K562 (cell line): ENCODE data around the gene TLE7. TPM values are rescaled to one million over a fixed set of nuclear protein-coding genes. Genes with fewer than 3 reads are reported as not detected.
A peak's percentile ranks its signal among the peaks of the same experiment; 100 is the strongest.

Experiments used
- C11orf30 ChIP-seq: fragments of 450-650 bp; IDR thresholded peaks from 2 replicates; pipeline ENCODE4 v1.6.1; 2016; ENCODE audit warnings: low read depth, mild to moderate bottlenecking
- CHD2 ChIP-seq: IDR thresholded peaks from 2 replicates; pipeline ENCODE4 v1.6.1; 2011; ENCODE audit warnings: low read depth, low read length
- DDX20 ChIP-seq: fragments of 450-650 bp; IDR thresholded peaks from 2 replicates; pipeline ENCODE4 v1.6.1; 2016; ENCODE audit warnings: missing genetic modification characterization, low read depth, mild to moderate bottlenecking, missing compliant biosample characterization, moderate library complexity
- ETV5 ChIP-seq: sonication (generic); formaldehyde crosslinking; IDR thresholded peaks from 2 replicates; pipeline ENCODE4 v1.4.0; 2020; ENCODE audit warnings: low read depth, mild to moderate bottlenecking, missing genetic modification reagents
- PHTF2 ChIP-seq: fragments of 250-450 bp; sonication (Bioruptor Pico); IDR thresholded peaks from 2 replicates; pipeline ENCODE4 v1.5.0; 2021; ENCODE audit warnings: mild to moderate bottlenecking
- PURB ChIP-seq: sonication (generic); formaldehyde crosslinking; IDR thresholded peaks from 2 replicates; pipeline ENCODE4 v1.9.0; 2021; ENCODE audit warnings: low read depth, mild to moderate bottlenecking, missing genetic modification reagents
- SAP30 ChIP-seq: fragments of 200-600 bp; sonication (generic); IDR thresholded peaks from 2 replicates; pipeline ENCODE4 v1.6.1; 2012; ENCODE audit warnings: borderline replicate concordance, low read depth, mild to moderate bottlenecking, moderate library complexity, low read length, control low read depth, inconsistent platforms; ENCODE audit not compliant: insufficient read depth, poor library complexity, severe bottlenecking
- U2AF2 ChIP-seq: fragments of 200-400 bp; formaldehyde crosslinking; optimal IDR thresholded peaks from 2 replicates; pipeline ENCODE3; 2017; ENCODE audit warnings: low read depth, mild to moderate bottlenecking, low read length
- ZNF133 ChIP-seq: fragments of 250-450 bp; sonication (Bioruptor Pico); IDR thresholded peaks from 2 replicates; pipeline ENCODE4 v1.4.0; 2020; ENCODE audit warnings: mild to moderate bottlenecking
- ZNF282 ChIP-seq: sonication (generic); formaldehyde crosslinking; IDR thresholded peaks from 2 replicates; pipeline ENCODE4 v1.8.1; 2023; ENCODE audit warnings: missing genetic modification reagents
- ZNF354B ChIP-seq: fragments of 250-450 bp; sonication (Bioruptor Pico); IDR thresholded peaks from 2 replicates; pipeline ENCODE4 v1.4.0; 2020
- ZNF431 ChIP-seq: sonication (generic); formaldehyde crosslinking; IDR thresholded peaks from 2 replicates; pipeline ENCODE4 v1.8.0; 2022; ENCODE audit warnings: mild to moderate bottlenecking, missing genetic modification reagents
- ZNF436 ChIP-seq: fragments of 250-450, 450-650 bp; sonication (Bioruptor Pico); formaldehyde crosslinking; IDR thresholded peaks from 2 replicates; pipeline ENCODE4 v1.7.0; 2020; ENCODE audit warnings: mild to moderate bottlenecking
- ZNF57 ChIP-seq: fragments of 450-650 bp; formaldehyde crosslinking; IDR thresholded peaks from 2 replicates; pipeline ENCODE4 v1.4.0; 2020; ENCODE audit warnings: mild to moderate bottlenecking, moderate library complexity
- ZNF589 ChIP-seq: fragments of 200-800 bp; sonication (Bioruptor generic); IDR thresholded peaks from 2 replicates; pipeline ENCODE4 v1.6.1; 2016; ENCODE audit warnings: low read depth, missing genetic modification characterization, missing compliant biosample characterization
- polyA plus RNA-seq, 8 experiments: library from polyadenylated mRNA; depleted of rRNA in 4 of 8; stranded (reverse) in 5 of 8; unstranded in 3 of 8; fragments of >200 nt; fragmentation: Nextera tagmentation in 2 of 8; fragmentation: Illumina TruSeq in 1 of 8; extraction: Ambion mirVana in 2 of 8; extraction: Trizol in 1 of 8; gene quantifications; 2 replicates each; pipeline versions ENCODE4 v1.2.1 to v1.2.3, GENCODE V29; 2011 to 2014; ENCODE audit warnings: inconsistent platforms in 1 of 8, missing spikeins in 1 of 8
- total RNA-seq, 7 experiments: library from RNA; depleted of rRNA in 6 of 7; stranded (reverse); fragments of >200 nt in 6 of 7; fragmentation: Illumina TruSeq in 2 of 7; extraction: Trizol in 2 of 7; gene quantifications; 2 replicates each; pipeline versions ENCODE4 v1.2.1 to v1.2.3, GENCODE V29; 2011 to 2021; ENCODE audit warnings: low replicate concordance in 1 of 7
- TF ChIP-seq, protein P1 (sequence below): IDR thresholded peaks from 2 replicates; pipeline ENCODE4 v1.6.1; 2012; ENCODE audit warnings: low read depth, low read length, improper control_type of control experiment, borderline replicate concordance
- TF ChIP-seq, protein P2 (sequence below): sonication (generic); formaldehyde crosslinking; IDR thresholded peaks from 2 replicates; pipeline ENCODE4 v1.8.1; 2023; ENCODE audit warnings: mild to moderate bottlenecking, missing genetic modification reagents
- TF ChIP-seq, protein P3 (sequence below): sonication (generic); formaldehyde crosslinking; IDR thresholded peaks from 2 replicates; pipeline ENCODE4 v1.8.1; 2023; ENCODE audit warnings: mild to moderate bottlenecking, missing genetic modification reagents
- TF ChIP-seq, protein P4 (sequence below): fragments of 250-450 bp; sonication (Bioruptor Pico); IDR thresholded peaks from 2 replicates; pipeline ENCODE4 v1.5.0; 2021; ENCODE audit warnings: mild to moderate bottlenecking, borderline replicate concordance

Gene TLE7
- total and polyA plus RNA-seq, 9 of the 15 experiments (the other 6 are each of a cell fraction or from before 2014, with no cell fraction given), result not detected

DNA sequence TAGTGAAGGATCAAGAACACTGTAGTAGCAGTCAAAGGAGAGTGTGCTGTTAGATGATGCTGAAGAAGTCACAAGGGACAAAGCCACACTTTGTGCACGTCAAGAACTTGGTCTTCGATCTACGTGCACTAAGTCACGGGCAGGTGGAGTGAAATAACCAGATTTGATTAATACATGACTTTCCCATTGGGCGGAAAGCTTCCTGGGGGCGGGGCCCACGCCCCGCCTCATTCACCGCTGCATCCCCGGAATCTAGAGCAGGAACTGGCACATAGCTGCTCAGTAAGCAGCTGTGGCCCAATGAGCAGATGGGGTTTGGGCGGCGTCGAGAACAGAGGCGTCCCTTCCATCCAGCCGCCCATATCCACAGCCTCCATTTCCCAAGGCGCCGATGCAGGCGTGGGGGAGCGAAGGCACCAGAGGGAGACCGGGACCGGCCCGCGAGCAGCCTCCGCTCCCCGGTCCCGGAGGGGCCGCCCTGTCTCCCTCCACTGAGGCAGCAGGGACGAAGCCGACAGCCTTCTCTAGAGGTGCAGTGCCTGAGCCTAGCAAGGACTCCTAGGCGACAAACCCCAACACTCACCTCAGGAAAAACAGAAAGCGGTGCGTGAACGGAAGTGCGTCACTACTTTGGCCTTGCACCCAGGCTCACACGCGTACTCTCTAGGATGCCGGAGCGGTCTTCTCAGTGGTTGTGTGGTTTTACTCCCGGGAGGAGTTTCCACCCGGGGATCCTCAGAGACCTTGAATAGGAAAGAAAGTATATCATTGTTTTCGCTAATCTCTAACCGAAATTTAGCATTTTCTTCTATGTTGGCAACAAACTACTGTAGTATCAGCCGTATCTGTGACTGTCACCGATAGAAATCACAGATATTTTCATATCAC, 42.4 kb upstream of the TLE7 start (continued):
- TF ChIP-seq ETV5 (CRISPR knock-in tag) (peak; percentile 50; the same call in 1 of the 2 replicates), C11orf30 (peak; percentile 82), CHD2 (no peak), ZNF436 (CRISPR knock-in tag) (no peak), ZNF431 (0 out of 2 replicates have a peak, but pooled peaks have one; percentile 26), SAP30 (peak; percentile 80), U2AF2 (no peak), ZNF589 (CRISPR knock-in tag) (no peak), ZNF282 (CRISPR knock-in tag) (no peak), ZNF354B (CRISPR knock-in tag) (no peak), PHTF2 (CRISPR knock-in tag) (no peak), ZNF133 (CRISPR knock-in tag) (no peak), ZNF57 (no peak), PURB (CRISPR knock-in tag) (no peak), DDX20 (tag) (no peak)
- TF ChIP-seq, protein P1, sequence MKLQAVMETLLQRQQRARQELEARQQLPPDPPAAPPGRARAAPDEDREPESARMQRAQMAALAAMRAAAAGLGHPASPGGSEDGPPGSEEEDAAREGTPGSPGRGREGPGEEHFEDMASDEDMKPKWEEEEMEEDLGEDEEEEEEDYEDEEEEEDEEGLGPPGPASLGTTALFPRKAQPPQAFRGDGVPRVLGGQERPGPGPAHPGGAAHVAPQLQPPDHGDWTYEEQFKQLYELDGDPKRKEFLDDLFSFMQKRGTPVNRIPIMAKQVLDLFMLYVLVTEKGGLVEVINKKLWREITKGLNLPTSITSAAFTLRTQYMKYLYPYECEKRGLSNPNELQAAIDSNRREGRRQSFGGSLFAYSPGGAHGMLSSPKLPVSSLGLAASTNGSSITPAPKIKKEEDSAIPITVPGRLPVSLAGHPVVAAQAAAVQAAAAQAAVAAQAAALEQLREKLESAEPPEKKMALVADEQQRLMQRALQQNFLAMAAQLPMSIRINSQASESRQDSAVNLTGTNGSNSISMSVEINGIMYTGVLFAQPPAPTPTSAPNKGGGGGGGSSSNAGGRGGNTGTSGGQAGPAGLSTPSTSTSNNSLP, result no peak
- TF ChIP-seq, protein P2, sequence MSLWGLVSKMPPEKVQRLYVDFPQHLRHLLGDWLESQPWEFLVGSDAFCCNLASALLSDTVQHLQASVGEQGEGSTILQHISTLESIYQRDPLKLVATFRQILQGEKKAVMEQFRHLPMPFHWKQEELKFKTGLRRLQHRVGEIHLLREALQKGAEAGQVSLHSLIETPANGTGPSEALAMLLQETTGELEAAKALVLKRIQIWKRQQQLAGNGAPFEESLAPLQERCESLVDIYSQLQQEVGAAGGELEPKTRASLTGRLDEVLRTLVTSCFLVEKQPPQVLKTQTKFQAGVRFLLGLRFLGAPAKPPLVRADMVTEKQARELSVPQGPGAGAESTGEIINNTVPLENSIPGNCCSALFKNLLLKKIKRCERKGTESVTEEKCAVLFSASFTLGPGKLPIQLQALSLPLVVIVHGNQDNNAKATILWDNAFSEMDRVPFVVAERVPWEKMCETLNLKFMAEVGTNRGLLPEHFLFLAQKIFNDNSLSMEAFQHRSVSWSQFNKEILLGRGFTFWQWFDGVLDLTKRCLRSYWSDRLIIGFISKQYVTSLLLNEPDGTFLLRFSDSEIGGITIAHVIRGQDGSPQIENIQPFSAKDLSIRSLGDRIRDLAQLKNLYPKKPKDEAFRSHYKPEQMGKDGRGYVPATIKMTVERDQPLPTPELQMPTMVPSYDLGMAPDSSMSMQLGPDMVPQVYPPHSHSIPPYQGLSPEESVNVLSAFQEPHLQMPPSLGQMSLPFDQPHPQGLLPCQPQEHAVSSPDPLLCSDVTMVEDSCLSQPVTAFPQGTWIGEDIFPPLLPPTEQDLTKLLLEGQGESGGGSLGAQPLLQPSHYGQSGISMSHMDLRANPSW, result no peak
- TF ChIP-seq, protein P3, sequence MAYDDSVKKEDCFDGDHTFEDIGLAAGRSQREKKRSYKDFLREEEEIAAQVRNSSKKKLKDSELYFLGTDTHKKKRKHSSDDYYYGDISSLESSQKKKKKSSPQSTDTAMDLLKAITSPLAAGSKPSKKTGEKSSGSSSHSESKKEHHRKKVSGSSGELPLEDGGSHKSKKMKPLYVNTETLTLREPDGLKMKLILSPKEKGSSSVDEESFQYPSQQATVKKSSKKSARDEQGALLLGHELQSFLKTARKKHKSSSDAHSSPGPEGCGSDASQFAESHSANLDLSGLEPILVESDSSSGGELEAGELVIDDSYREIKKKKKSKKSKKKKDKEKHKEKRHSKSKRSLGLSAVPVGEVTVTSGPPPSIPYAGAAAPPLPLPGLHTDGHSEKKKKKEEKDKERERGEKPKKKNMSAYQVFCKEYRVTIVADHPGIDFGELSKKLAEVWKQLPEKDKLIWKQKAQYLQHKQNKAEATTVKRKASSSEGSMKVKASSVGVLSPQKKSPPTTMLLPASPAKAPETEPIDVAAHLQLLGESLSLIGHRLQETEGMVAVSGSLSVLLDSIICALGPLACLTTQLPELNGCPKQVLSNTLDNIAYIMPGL (CRISPR knock-in tag), result no peak
- TF ChIP-seq, protein P4, sequence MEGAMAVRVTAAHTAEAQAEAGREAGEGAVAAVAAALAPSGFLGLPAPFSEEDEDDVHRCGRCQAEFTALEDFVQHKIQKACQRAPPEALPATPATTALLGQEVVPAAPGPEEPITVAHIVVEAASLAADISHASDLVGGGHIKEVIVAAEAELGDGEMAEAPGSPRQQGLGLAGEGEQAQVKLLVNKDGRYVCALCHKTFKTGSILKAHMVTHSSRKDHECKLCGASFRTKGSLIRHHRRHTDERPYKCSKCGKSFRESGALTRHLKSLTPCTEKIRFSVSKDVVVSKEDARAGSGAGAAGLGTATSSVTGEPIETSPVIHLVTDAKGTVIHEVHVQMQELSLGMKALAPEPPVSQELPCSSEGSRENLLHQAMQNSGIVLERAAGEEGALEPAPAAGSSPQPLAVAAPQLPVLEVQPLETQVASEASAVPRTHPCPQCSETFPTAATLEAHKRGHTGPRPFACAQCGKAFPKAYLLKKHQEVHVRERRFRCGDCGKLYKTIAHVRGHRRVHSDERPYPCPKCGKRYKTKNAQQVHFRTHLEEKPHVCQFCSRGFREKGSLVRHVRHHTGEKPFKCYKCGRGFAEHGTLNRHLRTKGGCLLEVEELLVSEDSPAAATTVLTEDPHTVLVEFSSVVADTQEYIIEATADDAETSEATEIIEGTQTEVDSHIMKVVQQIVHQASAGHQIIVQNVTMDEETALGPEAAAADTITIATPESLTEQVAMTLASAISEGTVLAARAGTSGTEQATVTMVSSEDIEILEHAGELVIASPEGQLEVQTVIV (CRISPR knock-in tag), result no peak
